Measurements from ENCODE around the gene AMFR. TPM values are rescaled to one million over a fixed set of nuclear protein-coding genes. Genes with fewer than 3 reads are reported as not detected.

The AMFR gene
- total and polyA plus RNA-seq, 2 of the 13 experiments (the other 11 are each of a cell fraction or from before 2014, with no cell fraction given): 52.9 to 108 TPM

GRCh38 chr16:56373003-56373402, 52.3 kb downstream of the AMFR start (continued):
- TF ChIP-seq GPBP1L1 (CRISPR knock-in tag; IDR thresholded peaks at IDR 0.05): no peak

DNA sequence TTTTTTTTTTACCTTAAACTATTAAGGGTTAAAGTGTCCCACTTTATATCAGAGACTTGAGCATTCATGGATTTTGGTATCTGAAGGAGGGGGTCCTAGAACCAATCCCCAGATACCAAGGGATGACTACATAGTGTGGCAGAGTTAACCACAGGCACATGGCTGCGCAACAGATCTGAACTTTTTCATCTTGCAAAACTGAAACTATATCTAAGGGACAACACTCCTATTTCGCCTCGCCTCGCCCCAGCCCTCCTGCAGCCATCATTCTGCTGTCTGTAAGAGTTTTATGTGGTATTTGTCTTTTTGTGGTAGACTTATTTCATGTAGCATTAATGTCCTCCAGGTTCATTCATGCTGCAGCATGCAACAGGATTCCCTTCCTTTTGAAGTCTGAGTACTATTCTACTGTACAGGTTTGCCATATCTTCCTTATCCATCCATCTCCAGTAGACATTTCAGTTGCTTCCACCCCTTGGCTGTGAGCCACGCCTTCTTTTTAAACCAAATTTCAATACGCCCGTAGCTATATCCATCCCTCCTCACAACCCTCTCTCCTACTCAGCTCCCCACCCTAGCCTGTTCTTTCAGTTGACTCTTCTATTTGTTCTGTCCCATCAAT, 53.2 kb downstream of the AMFR start:
- H3K79me2 ChIP-seq (ENCODE audit: insufficient read depth, low read length): peaks cover 3% of the 10 kb centered on the region
- intact Hi-C loops (cut with micrococcal nuclease; ENCODE audit: unreplicated experiment): no loop called here
- no peaks in the 10 kb centered on the region for H3K9me3 ChIP-seq (ENCODE audit: low read length)
- H3K4me1 ChIP-seq (ENCODE audit: insufficient read depth, low read length): peaks cover 11% of the 10 kb centered on the region
- peaks cover 16 to 31% of the 10 kb centered on the region in 2 experiments for H3K36me3 ChIP-seq (replicated peaks in 1 of 2; ENCODE audit: control insufficient read depth in 1 of 2, insufficient read depth in 2 of 2, low read length in 2 of 2)
- no peak for TF ChIP-seq ZNF558 (CRISPR knock-in tag; IDR thresholded peaks at IDR 0.05; ENCODE audit: borderline replicate concordance)
- no peak for TF ChIP-seq ZNF563 (CRISPR knock-in tag; IDR thresholded peaks at IDR 0.05)
- no peak for TF ChIP-seq ZNF546 (CRISPR knock-in tag; conservative IDR thresholded peaks at IDR 0.05)
- TF ChIP-seq, protein P1, sequence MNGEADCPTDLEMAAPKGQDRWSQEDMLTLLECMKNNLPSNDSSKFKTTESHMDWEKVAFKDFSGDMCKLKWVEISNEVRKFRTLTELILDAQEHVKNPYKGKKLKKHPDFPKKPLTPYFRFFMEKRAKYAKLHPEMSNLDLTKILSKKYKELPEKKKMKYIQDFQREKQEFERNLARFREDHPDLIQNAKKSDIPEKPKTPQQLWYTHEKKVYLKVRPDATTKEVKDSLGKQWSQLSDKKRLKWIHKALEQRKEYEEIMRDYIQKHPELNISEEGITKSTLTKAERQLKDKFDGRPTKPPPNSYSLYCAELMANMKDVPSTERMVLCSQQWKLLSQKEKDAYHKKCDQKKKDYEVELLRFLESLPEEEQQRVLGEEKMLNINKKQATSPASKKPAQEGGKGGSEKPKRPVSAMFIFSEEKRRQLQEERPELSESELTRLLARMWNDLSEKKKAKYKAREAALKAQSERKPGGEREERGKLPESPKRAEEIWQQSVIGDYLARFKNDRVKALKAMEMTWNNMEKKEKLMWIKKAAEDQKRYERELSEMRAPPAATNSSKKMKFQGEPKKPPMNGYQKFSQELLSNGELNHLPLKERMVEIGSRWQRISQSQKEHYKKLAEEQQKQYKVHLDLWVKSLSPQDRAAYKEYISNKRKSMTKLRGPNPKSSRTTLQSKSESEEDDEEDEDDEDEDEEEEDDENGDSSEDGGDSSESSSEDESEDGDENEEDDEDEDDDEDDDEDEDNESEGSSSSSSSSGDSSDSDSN (CRISPR knock-in tag; IDR thresholded peaks at IDR 0.05): no peak
- TF ChIP-seq ZNF792 (CRISPR knock-in tag; IDR thresholded peaks at IDR 0.05): no peak
- TF ChIP-seq ZNF839 (CRISPR knock-in tag; IDR thresholded peaks at IDR 0.05; ENCODE audit: borderline replicate concordance): no peak
- no peak for TF ChIP-seq PAF1 (CRISPR knock-in tag; IDR thresholded peaks at IDR 0.05)
- TF ChIP-seq ZNF772 (CRISPR knock-in tag; IDR thresholded peaks at IDR 0.05): no peak
- TF ChIP-seq BCL6 (CRISPR knock-in tag; IDR thresholded peaks at IDR 0.05): no peak
- TF ChIP-seq ZNF619 (CRISPR knock-in tag; IDR thresholded peaks at IDR 0.05): no peak
- no peak for TF ChIP-seq ZFP41 (CRISPR knock-in tag; IDR thresholded peaks at IDR 0.05; ENCODE audit: borderline replicate concordance)
- TF ChIP-seq, protein P2, sequence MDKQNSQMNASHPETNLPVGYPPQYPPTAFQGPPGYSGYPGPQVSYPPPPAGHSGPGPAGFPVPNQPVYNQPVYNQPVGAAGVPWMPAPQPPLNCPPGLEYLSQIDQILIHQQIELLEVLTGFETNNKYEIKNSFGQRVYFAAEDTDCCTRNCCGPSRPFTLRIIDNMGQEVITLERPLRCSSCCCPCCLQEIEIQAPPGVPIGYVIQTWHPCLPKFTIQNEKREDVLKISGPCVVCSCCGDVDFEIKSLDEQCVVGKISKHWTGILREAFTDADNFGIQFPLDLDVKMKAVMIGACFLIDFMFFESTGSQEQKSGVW (CRISPR knock-in tag; IDR thresholded peaks at IDR 0.05; ENCODE audit: borderline replicate concordance): no peak
- H3K27me3 ChIP-seq (ENCODE audit: control insufficient read depth in 1 of 2, insufficient read depth in 2 of 2, low read length in 2 of 2): no peaks in the 10 kb centered on the region
- ATAC-seq (no peak), DNase-seq (ENCODE audit: low spot score) (no peak), FAIRE-seq (no peak)
- no peaks in the 10 kb centered on the region for H4K20me1 ChIP-seq (ENCODE audit: insufficient read depth, low read length)
- H3K4me2 ChIP-seq (ENCODE audit: low read depth, low read length): no peak overlapping the region
- H3K4me3 ChIP-seq (replicated peaks in 1 of 3; ENCODE audit: insufficient read depth in 1 of 3, low read depth in 2 of 3, low read length in 3 of 3): no peak overlapping the region
- WGBS (ENCODE audit: low lambda C conversion rate): 96% methylated on average over 7 of the region's 7 CpGs
- no peak overlapping the region for H3K27ac ChIP-seq (ENCODE audit: extremely low read length, insufficient read depth, low read length)
- no peak overlapping the region for H2AFZ ChIP-seq (ENCODE audit: low read length)
- H3K9ac ChIP-seq (ENCODE audit: insufficient read depth, low read depth, low read length): no peak overlapping the region
- CTCF ChIA-PET (ENCODE audit: low intra/inter-chr PET ratio, low total read pairs): no interaction called here
- in situ Hi-C loops (cut with HindIII; ENCODE audit: extremely low pct_ligation_motif_present, low pct_unique_long_range_greater_than_20kb): no loop called here
- POLR2A ChIA-PET: no interaction called here
- BruUV-seq (replicated peaks): no TSS peak
